GM20431 (cell line): ENCODE results near the gene WDR17.

ENCODE experiments used
- in situ Hi-C: fragments of 300-500 bp; cut with MseI, MboI; formaldehyde crosslinking; loops from one replicate; pipeline ENCODE4 v1.15.0; 2020; ENCODE audit warnings: low sequenced_read_pairs; ENCODE audit not compliant: unreplicated experiment

WDR17 gene

GRCh38 chr4:176077561-176077960 lies 11.9 kb downstream of the WDR17 start:
- in situ Hi-C loops, result no loop called here

DNA sequence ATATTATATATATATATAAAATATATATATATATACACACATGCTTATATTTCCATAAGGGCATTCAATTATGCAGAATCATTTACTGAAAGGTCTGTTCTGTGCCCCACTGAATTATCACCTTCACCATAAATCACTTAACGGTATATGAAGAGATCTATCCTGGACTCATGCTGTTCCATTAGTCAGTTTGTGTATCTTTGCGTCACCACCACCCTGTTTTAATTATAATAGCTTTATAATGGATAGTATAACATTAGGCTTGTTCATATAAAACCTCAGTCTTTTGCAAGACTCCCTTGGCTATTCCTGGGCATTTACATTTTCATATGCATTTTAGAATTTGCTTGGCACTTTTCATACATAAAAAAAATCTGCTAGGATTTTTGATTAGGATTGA lies 19.1 kb downstream of the WDR17 start:
- in situ Hi-C loops, result no loop called here

GRCh38 chr4:176090115-176090514 lies 24.5 kb downstream of the WDR17 start:
- in situ Hi-C loops, result no loop called here

- in situ Hi-C loops, result no loop called here
These were observed 33.7 kb downstream of the WDR17 start for GRCh38 chr4:176099314-176099713.

GRCh38 chr4:176102414-176103063 lies 36.9 kb downstream of the WDR17 start:
- in situ Hi-C loops, result no loop called here

- in situ Hi-C loops, result no loop called here
These were observed 42.1 kb downstream of the WDR17 start for GRCh38 chr4:176107695-176108094.

- in situ Hi-C loops, result no loop called here
These were observed 58.2 kb downstream of the WDR17 start for GRCh38 chr4:176123710-176124407.

- in situ Hi-C loops, result no loop called here
These were observed 59.4 kb downstream of the WDR17 start for GRCh38 chr4:176125063-176125462.

DNA sequence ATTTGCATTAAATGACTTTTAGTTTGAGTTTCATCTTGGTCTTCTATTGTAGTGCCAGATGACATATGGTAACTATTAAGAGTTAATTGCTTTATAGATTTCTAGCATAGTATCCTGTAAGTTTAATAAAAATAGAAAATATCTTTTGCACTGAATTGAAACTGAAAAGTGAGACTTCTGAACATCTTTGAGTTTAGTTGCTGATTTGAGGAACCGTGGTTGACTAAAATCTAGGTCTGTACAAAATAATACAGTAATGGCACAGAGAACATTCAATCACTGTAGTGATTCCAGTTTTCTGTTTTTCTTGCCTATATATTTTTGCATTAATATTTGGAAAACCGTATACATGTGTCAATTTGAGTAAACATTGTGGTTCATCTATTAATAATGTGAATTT lies 69.0 kb downstream of the WDR17 start:
- in situ Hi-C loops, result no loop called here

- in situ Hi-C loops, result no loop called here
These were observed 72.0 kb downstream of the WDR17 start for GRCh38 chr4:176137631-176138030.

- in situ Hi-C loops, result no loop called here
These were observed 73.9 kb downstream of the WDR17 start for GRCh38 chr4:176139518-176139917.

- in situ Hi-C loops, result no loop called here
These were observed 76.6 kb downstream of the WDR17 start for GRCh38 chr4:176142253-176142652.

DNA sequence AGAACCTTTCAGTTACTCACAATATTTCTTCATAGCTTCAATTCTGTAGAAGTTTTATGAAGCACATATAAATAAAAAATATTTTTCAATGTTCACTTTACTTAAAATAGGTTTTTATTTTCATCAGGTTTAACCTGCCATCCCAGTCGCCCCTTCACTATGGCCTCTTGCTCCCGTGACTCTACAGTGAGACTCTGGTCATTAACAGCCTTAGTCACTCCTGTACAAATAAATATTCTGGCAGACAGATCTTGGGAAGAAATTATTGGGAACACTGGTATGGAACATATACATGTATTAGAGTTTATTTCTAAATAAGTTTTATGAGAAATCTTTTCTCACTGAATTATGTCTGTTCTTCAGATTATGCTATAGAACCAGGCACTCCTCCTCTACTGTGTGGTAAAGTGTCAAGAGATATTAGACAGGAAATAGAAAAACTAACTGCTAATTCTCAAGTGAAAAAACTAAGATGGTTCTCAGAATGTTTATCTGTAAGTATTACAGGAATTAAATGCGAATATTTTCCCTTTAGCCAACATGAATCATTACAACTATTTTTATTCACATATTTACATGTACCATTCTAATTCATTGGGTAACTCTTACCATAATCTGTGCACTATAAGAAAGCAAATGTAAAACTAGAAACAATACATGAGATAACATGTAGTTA lies 84.2 kb downstream of the WDR17 start:
- in situ Hi-C loops, result no loop called here

- in situ Hi-C loops, result no loop called here
These were observed 84.7 kb downstream of the WDR17 start for GRCh38 chr4:176150356-176150682.

- in situ Hi-C loops, result no loop called here
These were observed 85.1 kb downstream of the WDR17 start for GRCh38 chr4:176150704-176151103.

DNA sequence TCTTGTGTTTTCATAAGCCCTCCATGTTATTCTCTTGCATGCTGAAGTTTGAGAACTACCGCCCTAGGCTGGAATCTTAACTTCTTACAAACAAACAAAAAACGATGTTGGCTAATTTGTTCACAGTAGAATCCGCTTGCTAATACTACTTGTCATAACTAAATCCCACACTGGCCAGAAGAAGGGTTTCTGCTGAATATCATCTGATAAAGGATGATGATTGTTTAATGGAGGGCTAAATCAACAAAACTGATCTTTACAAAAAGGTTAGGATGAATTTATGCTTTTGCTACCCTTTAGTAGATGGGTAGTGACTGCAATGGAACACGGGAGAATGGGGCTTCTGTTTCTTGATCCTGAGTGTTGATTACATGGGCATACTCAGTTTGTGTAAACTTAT lies 87.5 kb downstream of the WDR17 start:
- in situ Hi-C loops, result no loop called here

GRCh38 chr4:176156656-176157055 lies 91.0 kb downstream of the WDR17 start:
- in situ Hi-C loops, result no loop called here

GRCh38 chr4:176163041-176163440 lies 97.4 kb downstream of the WDR17 start:
- in situ Hi-C loops, result no loop called here

DNA sequence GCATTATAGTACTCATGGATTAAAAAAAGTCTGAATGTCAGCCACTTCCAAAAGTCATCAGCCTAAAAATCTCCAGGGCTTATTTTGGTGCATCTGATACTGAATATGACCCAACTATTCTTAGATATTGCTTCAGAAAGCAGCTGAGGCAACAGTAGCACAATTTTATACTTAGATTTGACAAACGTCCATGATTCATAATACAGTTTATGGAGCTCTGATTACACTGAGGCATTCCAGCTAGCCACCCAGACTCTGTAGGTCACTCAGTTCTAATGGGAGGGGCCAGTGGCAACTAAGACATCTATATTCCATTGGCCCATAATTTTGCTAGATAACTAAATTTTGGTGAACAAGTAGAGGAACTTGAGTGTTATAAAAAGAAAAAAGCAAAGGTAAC lies 119.4 kb downstream of the WDR17 start:
- in situ Hi-C loops, result no loop called here

GRCh38 chr4:176186067-176186466 lies 120.4 kb downstream of the WDR17 start:
- in situ Hi-C loops, result no loop called here

GRCh38 chr4:176186671-176187395 lies 121.2 kb downstream of the WDR17 start:
- in situ Hi-C loops, result no loop called here
